Astrocyte (in vitro differentiated cells and primary cell): ENCODE results near the gene RNASEL. TPM values are rescaled to one million over a fixed set of nuclear protein-coding genes. Genes with fewer than 3 reads are reported as not detected.

Experiments used
- DNase-seq: peaks from one replicate; pipeline ENCODE4 v3.0.0-alpha.2; 2010; ENCODE audit warnings: low read depth
- FAIRE-seq: peaks from 2 replicates; lab custom pipeline; 2011; peaks lifted over from hg19 to GRCh38; lab: Jason Lieb, UNC
- H2AFZ ChIP-seq: 2 replicates; pipeline ENCODE4 v1.6.0; 2012; ENCODE audit warnings: low read depth, low read length, inconsistent platforms
- H3K27ac ChIP-seq: 2 replicates; pipeline ENCODE4 v1.5.1; 2011; ENCODE audit warnings: low read depth, low read length, inconsistent platforms
- H3K27me3 ChIP-seq: 2 replicates; pipeline ENCODE4 v1.6.0; 2011; ENCODE audit warnings: low read length, inconsistent platforms; ENCODE audit not compliant: insufficient read depth
- H3K36me3 ChIP-seq: 2 replicates; pipeline ENCODE4 v1.5.1; 2011; ENCODE audit warnings: low read length, inconsistent platforms; ENCODE audit not compliant: insufficient read depth
- H3K4me1 ChIP-seq: 2 replicates; pipeline ENCODE4 v1.5.1; 2011; ENCODE audit warnings: low read length, inconsistent platforms; ENCODE audit not compliant: insufficient read depth
- H3K4me2 ChIP-seq: 2 replicates; pipeline ENCODE4 v1.6.0; 2012; ENCODE audit warnings: low read length, inconsistent platforms
- H3K4me3 ChIP-seq: 2 replicates; pipeline ENCODE4 v1.5.1; 2011; ENCODE audit warnings: low read depth, mild to moderate bottlenecking, low read length, inconsistent platforms; ENCODE audit not compliant: insufficient read depth
- H3K79me2 ChIP-seq: 2 replicates; pipeline ENCODE4 v1.6.0; 2012; ENCODE audit warnings: mild to moderate bottlenecking, low read length, inconsistent platforms; ENCODE audit not compliant: insufficient read depth
- H3K9ac ChIP-seq: 2 replicates; pipeline ENCODE4 v1.6.0; 2012; ENCODE audit warnings: mild to moderate bottlenecking, low read length, inconsistent platforms
- H3K9me3 ChIP-seq: 2 replicates; pipeline ENCODE4 v1.5.1; 2012; ENCODE audit warnings: low read depth, mild to moderate bottlenecking, low read length, inconsistent platforms; ENCODE audit not compliant: insufficient read depth
- H4K20me1 ChIP-seq: 2 replicates; pipeline ENCODE4 v1.6.0; 2012; ENCODE audit warnings: low read length, inconsistent platforms; ENCODE audit not compliant: insufficient read depth
- H3K27ac Mint-ChIP-seq: one replicate; pipeline ENCODE4 v1.8.0; 2021; ENCODE audit warnings: mild to moderate bottlenecking, mixed read lengths; ENCODE audit not compliant: unreplicated experiment
- H3K27me3 Mint-ChIP-seq: one replicate; pipeline ENCODE4 v1.8.0; 2021; ENCODE audit warnings: low read depth, mixed read lengths; ENCODE audit not compliant: unreplicated experiment
- H3K36me3 Mint-ChIP-seq: one replicate; pipeline ENCODE4 v1.8.0; 2021; ENCODE audit warnings: low read depth, mixed read lengths; ENCODE audit not compliant: unreplicated experiment
- H3K4me1 Mint-ChIP-seq: one replicate; pipeline ENCODE4 v1.8.0; 2021; ENCODE audit warnings: low read depth, mixed read lengths; ENCODE audit not compliant: unreplicated experiment
- H3K4me3 Mint-ChIP-seq: one replicate; pipeline ENCODE4 v1.8.0; 2021; ENCODE audit warnings: mild to moderate bottlenecking, moderate library complexity, mixed read lengths; ENCODE audit not compliant: unreplicated experiment
- H3K9me3 Mint-ChIP-seq: one replicate; pipeline ENCODE4 v1.8.0; 2021; ENCODE audit warnings: mild to moderate bottlenecking, mixed read lengths; ENCODE audit not compliant: unreplicated experiment
- EZH2 ChIP-seq: IDR thresholded peaks from 2 replicates; pipeline ENCODE4 v1.6.1; 2012; ENCODE audit warnings: mild to moderate bottlenecking, low read length, inconsistent platforms; ENCODE audit not compliant: insufficient read depth
- total RNA-seq: library from RNA; stranded (reverse); gene quantifications from 2 replicates; pipeline ENCODE4 v1.2.1, GENCODE V29; 2021
- TF ChIP-seq, protein P1 (sequence below): IDR thresholded peaks from 2 replicates; pipeline ENCODE4 v1.5.1; 2011; ENCODE audit warnings: low read depth, mild to moderate bottlenecking, inconsistent platforms, low read length, moderate library complexity; ENCODE audit not compliant: insufficient read depth

Gene RNASEL
- total RNA-seq, 1 donor from 2014 or later = 1.8 TPM

DNA sequence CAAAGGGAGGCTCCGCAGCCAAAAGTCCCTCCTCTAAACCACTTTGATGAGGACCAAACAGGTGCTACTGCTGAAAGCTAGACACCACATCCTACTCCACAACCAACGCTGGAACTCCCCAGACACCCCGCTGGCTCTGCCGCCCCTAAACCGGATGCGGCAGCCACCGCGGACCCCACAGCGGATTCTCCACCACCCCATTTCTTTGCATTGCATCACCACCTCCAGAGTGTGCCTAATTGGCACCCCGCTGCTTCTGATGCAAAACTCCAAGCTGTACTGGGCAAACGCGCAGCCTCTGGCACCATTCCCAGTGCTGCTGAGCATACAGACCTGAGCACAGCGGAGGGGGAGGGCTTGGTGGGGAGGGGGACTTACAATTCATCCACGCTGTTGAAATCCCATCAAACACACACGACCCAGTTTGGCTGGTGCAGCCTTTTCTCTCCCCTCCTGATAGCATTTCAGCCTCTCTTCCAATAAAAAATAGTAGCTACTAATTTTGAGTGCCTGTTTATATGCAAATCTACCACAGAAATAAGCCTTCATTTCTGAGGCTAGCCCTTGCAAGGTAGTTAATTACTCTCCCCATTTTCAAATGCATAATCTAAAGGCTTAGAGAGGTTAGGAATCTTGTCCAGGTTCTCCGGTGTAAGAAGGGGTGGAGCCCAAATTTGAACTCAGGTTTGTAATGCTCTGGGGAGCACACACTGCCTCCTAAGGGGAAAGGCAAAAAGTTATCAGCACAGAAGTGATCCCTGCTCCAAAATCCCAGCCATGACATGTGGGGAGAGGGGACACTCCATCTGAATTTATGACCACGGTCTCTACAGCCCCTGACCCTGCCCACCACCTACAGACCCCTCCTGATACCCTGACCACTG lies 27.3 kb upstream of the RNASEL start:
- Mint-ChIP-seq H3K9me3 (no peaks in the 10 kb centered on the region), H3K4me1 (peaks cover 36% of the 10 kb centered on the region), H3K27ac (peak overlapping the region; percentile 84), H3K36me3 (no peaks in the 10 kb centered on the region), H3K27me3 (peaks cover 2% of the 10 kb centered on the region), H3K4me3 (peak overlapping the region; percentile 78)
- Histone ChIP-seq H3K4me3 (peak overlapping the region; percentile 9), H3K4me1 (peaks cover 24% of the 10 kb centered on the region), H4K20me1 (no peaks in the 10 kb centered on the region), H3K79me2 (no peaks in the 10 kb centered on the region), H3K4me2 (peak overlapping the region; percentile 92), H3K27ac (no peak overlapping the region), H3K36me3 (no peaks in the 10 kb centered on the region), H3K27me3 (peaks cover 7% of the 10 kb centered on the region), H3K9me3 (no peaks in the 10 kb centered on the region), H3K9ac (no peak overlapping the region), H2AFZ (no peak overlapping the region)
- FAIRE-seq (no peak), DNase-seq (peak; percentile 49)
- TF ChIP-seq, protein P1, sequence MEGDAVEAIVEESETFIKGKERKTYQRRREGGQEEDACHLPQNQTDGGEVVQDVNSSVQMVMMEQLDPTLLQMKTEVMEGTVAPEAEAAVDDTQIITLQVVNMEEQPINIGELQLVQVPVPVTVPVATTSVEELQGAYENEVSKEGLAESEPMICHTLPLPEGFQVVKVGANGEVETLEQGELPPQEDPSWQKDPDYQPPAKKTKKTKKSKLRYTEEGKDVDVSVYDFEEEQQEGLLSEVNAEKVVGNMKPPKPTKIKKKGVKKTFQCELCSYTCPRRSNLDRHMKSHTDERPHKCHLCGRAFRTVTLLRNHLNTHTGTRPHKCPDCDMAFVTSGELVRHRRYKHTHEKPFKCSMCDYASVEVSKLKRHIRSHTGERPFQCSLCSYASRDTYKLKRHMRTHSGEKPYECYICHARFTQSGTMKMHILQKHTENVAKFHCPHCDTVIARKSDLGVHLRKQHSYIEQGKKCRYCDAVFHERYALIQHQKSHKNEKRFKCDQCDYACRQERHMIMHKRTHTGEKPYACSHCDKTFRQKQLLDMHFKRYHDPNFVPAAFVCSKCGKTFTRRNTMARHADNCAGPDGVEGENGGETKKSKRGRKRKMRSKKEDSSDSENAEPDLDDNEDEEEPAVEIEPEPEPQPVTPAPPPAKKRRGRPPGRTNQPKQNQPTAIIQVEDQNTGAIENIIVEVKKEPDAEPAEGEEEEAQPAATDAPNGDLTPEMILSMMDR = no peak
- no peak for TF ChIP-seq EZH2

DNA sequence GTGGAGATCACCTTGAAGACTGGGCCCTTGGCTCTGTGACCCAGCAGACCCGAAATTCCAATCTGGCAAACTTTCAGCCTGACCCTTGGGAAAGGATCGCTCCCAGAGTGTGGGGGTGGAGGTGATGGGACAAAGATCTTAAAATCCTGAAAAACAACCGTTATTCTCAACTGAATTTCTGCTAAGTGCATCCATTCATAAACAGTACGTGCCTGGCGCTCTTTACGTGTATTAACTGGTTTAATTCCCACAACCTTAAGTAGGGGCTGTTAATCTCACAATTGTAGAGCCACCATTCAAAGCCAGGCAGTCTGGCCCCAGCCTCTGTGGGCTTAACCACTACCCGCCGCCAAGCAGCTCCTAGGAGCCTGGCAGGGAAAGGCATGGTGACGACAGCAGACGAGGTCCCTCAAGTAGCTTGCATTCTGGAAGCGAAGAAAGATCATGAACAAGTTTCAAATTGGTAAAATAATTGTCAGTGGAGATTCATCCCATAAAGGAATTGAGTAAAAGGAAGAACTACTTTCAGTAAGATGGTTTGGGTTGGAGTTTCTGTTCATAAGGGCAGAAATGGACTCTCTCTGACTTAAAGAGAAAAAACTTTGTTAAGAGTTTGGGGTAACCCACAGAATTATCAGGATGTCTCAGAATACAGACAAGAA lies 26.5 kb upstream of the RNASEL start:
- H2AFZ ChIP-seq = peak overlapping the region; percentile 84
- H3K27me3 ChIP-seq = peaks cover 7% of the 10 kb centered on the region
- H3K4me3 Mint-ChIP-seq = peak overlapping the region; percentile 78
- H3K36me3 ChIP-seq = no peaks in the 10 kb centered on the region
- no peak for TF ChIP-seq EZH2
- TF ChIP-seq, protein P1 = no peak
- peak overlapping the region; percentile 36 for H3K27ac ChIP-seq
- H3K9me3 ChIP-seq = no peaks in the 10 kb centered on the region
- no peaks in the 10 kb centered on the region for H4K20me1 ChIP-seq
- no peaks in the 10 kb centered on the region for H3K36me3 Mint-ChIP-seq
- H3K27me3 Mint-ChIP-seq = peaks cover 2% of the 10 kb centered on the region
- DNase-seq = peak; percentile 43
- H3K27ac Mint-ChIP-seq = peak overlapping the region; percentile 84
- H3K4me1 ChIP-seq = peaks cover 24% of the 10 kb centered on the region
- peaks cover 39% of the 10 kb centered on the region for H3K4me1 Mint-ChIP-seq
- no peaks in the 10 kb centered on the region for H3K9me3 Mint-ChIP-seq
- H3K4me3 ChIP-seq = peak overlapping the region; percentile 62
- peak overlapping the region; percentile 72 for H3K9ac ChIP-seq
- no peak for FAIRE-seq
- peak overlapping the region; percentile 92 for H3K4me2 ChIP-seq
- H3K79me2 ChIP-seq = no peaks in the 10 kb centered on the region
